C4-2B (cell line): ENCODE measurements around the gene GPC5.
"Not testable (repeated sequence)": the region's sequence is repeated elsewhere in the genome, so short reads cannot be mapped to it uniquely, and the experiment has no call there.

Experiments used
- H3K27ac ChIP-seq: fragments of 450-650 bp; 2 replicates; pipeline ENCODE4 v1.5.1; 2017
- CTCF ChIP-seq: fragments of 450-650 bp; conservative IDR thresholded peaks from 2 replicates; pipeline ENCODE4 v1.5.1; 2017; ENCODE audit warnings: mild to moderate bottlenecking
- ZFX ChIP-seq: fragments of 450-650 bp; IDR thresholded peaks from 2 replicates; pipeline ENCODE4 v1.6.1; 2017

GPC5 gene

DNA sequence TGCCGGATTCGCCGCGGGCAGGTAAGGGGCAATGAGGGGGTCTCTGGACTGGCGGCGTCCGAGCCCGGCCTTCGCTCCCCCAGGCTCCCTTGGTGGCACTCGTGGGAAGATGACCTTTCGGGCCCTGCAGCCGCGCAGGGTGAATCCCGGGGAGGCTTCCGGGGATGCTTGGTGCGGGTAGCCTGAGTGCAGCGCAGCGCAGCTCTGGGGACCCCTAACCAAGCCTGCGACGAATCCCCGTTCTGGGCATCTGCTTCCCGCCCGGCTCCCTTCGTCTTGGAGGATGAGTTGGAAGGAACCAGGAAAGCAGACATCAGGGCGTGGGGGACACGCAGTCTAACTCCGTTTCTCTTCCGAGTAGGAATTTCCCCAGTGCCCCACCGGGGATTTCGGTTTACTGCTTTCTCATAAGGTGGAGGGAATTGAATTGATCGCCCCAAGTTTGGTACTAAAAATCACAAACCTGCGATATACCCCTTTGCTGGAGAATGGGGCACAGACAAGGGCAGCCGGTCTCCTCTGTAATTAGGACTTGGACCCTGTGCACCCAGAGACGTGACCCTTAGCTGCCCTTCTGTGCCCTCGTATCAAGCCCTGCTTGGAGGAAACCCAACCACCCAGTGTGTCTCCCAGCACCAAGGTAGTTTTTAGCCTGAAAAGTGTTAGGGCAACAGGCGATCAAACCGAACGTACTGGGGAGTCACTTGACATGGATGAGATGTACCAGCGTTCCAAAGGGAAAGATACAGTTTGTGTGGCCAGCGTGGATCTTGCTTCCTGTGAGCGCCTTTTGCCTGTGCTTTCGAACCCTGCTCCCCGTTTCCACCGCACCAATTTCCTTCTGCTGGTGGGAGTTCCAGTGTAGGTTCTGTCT is 1.0 kb downstream of the GPC5 start:
- H3K27ac ChIP-seq = no peak overlapping the region
- no peak for TF ChIP-seq ZFX
- TF ChIP-seq CTCF = no peak

DNA sequence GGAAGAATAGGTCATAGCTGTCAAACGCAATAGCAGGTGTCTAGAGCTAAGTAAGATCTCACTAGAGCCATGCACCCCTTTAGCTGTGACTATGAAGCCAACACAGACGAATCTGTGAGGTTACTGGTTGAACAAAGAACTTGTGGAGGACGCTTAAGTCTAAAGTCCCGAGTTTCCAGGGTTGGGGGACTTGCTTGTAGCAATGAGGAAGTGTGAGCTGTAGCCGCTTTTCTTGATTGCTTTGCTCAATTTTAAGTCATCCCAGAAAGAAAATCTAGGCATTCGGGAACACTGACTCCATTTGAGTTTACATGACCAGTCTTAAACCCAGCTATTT is 1.6 kb downstream of the GPC5 start:
- H3K27ac ChIP-seq = no peak overlapping the region
- TF ChIP-seq ZFX = no peak
- no peak for TF ChIP-seq CTCF

DNA sequence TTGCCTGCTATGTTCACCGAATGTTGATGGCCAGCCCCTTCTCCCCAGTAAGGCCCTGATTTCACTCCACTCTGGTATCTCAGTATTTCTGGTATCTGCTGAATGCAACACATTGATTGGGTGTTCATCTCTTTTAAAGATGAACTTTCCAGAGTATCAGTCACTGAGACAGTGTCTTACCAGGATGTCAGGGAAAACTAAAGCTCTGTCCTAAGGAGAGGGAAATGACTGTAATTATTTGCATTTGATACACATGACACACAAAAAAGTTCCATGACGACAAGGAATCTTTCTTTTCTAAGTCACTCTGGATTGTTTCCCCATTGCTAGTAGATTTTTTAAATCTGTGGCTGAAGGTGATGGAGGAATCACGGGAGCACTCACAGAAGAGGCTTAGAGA is 2.2 kb downstream of the GPC5 start:
- no peak overlapping the region for H3K27ac ChIP-seq
- TF ChIP-seq ZFX = no peak
- no peak for TF ChIP-seq CTCF

DNA sequence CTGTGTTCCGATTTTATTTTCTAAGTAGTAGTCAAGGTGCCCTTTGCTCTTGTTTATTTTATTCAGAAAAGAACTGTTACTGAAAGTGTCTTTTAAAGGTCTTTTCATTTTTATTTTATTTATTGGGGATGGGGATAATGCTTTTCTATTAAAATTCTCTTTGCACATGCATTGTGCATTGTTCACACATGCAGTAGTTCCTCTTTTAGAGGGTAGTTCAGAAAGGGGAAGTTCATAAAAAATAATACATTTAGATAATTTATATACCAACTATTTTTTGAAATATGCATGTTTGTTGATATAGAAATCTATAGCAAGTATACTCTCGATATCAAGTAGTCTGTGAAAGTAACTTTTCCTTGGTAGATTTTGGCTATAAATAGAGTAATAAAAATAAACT is 3.5 kb downstream of the GPC5 start:
- no peak for TF ChIP-seq CTCF
- no peak for TF ChIP-seq ZFX
- no peak overlapping the region for H3K27ac ChIP-seq

GRCh38 chr13:91405240-91405639 is 6.8 kb downstream of the GPC5 start:
- no peak overlapping the region for H3K27ac ChIP-seq
- TF ChIP-seq CTCF (no peak), ZFX (no peak)

DNA sequence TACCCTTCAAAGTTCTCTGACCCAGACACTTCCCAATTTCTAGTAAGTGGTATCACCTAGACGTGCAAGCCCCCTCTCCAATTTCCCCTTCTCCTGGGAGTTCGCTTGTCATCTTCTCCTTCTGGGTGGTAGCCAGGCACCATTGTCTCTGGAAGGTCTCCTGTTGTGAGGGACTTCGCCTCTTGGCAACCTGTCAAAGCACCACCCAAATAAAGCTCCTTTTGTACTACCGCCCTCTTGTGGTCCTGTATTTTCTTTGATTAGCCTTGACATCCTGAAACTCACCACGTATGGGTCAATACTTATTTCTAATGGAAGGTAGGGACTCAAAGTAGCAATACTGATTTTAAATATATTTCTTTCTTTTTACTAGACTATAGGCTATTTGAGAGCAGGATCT is 8.2 kb downstream of the GPC5 start:
- TF ChIP-seq ZFX = no peak
- peak; percentile 69 for TF ChIP-seq CTCF
- H3K27ac ChIP-seq = no peak overlapping the region

DNA sequence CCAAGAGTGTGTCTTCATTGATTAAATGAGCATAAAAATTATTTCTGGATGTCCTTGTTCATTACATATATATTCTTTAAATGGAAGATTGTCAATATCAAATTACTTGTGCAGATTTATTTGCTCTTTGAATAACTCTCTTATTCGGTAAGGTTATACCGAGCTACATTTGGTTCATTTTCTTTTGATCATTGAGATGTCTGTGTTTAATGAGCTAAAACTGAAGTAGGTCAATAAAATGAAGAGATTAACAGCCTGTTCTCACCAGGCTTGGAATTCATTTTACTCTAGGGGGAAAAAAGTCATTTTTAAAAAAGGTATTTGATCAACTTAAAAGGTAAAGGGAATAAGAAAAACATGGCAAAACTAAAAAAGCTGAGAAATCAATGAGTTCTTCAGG is 10.6 kb downstream of the GPC5 start:
- no peak for TF ChIP-seq CTCF
- TF ChIP-seq ZFX = no peak
- no peak overlapping the region for H3K27ac ChIP-seq

GRCh38 chr13:91416579-91416978 is 18.2 kb downstream of the GPC5 start:
- not testable (repeated sequence) for H3K27ac ChIP-seq
